Nephron (organoid): ENCODE measurements around the gene LEFTY1.

Experiments used
- H3K27ac Mint-ChIP-seq, 3 experiments: 2 replicates each; pipeline ENCODE4 v1.8.0; 2020; ENCODE audit warnings: mixed read lengths in 3 of 3, mild to moderate bottlenecking in 2 of 3, moderate library complexity in 1 of 3
- H3K27me3 Mint-ChIP-seq: 2 replicates; pipeline ENCODE4 v1.8.0; 2021; ENCODE audit warnings: low read depth, mild to moderate bottlenecking, moderate library complexity, mixed read lengths
- H3K36me3 Mint-ChIP-seq: 2 replicates; pipeline ENCODE4 v1.8.0; 2020; ENCODE audit warnings: low read depth, mixed read lengths
- H3K4me1 Mint-ChIP-seq: 2 replicates; pipeline ENCODE4 v1.8.0; 2020; ENCODE audit warnings: mixed read lengths
- H3K4me3 Mint-ChIP-seq, 3 experiments: 2 replicates each; pipeline ENCODE4 v1.8.0; 2020; ENCODE audit warnings: mild to moderate bottlenecking in 3 of 3, mixed read lengths in 3 of 3, moderate library complexity in 2 of 3
- H3K9me3 Mint-ChIP-seq: 2 replicates; pipeline ENCODE4 v1.8.0; 2020; ENCODE audit warnings: mixed read lengths
- CTCF ChIP-seq, 3 experiments: fragments of 200-600 bp; sonication (generic); IDR thresholded peaks; one replicate each; pipeline ENCODE4 v1.5.0; 2021; ENCODE audit warnings: antibody characterized with exemption in 3 of 3; ENCODE audit not compliant: unreplicated experiment in 3 of 3

Gene LEFTY1

GRCh38 chr1:225923692-225924555 lies 35.0 kb upstream of the LEFTY1 start, which contains the start of gene PYCR2:
Gene PYCR2 (minus strand): TSS chr1:225924250. CDS start chr1:225924110, 140 bp downstream.
- Mint-ChIP-seq H3K27ac (peak within 1 kb of the TSS; percentile 92 to 97 (median 97)), H3K36me3 (peaks cover 9% of the 10 kb centered on the region), H3K4me3 (peak within 1 kb of the TSS; percentile 94 to 97 (median 97)), H3K4me1 (peaks cover 6% of the 10 kb centered on the region), H3K27me3 (peaks cover 3% of the 10 kb centered on the region), H3K9me3 (no peaks in the 10 kb centered on the region)
- no peak for TF ChIP-seq CTCF (IDR thresholded peaks at IDR 0.05; ENCODE audit: unreplicated experiment in 3 of 3)

- Mint-ChIP-seq H3K36me3 (peaks cover 9% of the 10 kb centered on the region), H3K4me3 (peak overlapping the region; percentile 94 to 97 (median 97)), H3K9me3 (no peaks in the 10 kb centered on the region), H3K27me3 (peaks cover 3% of the 10 kb centered on the region), H3K4me1 (peaks cover 6% of the 10 kb centered on the region), H3K27ac (peak overlapping the region; percentile 92 to 97 (median 97))
- no peak for TF ChIP-seq CTCF (IDR thresholded peaks at IDR 0.05; ENCODE audit: unreplicated experiment in 3 of 3)
Measured at GRCh38 chr1:225923381-225923691, 34.4 kb upstream of the LEFTY1 start.

GRCh38 chr1:225921734-225922709 lies 33.1 kb upstream of the LEFTY1 start:
- Mint-ChIP-seq H3K4me3 (peak overlapping the region; percentile 94 to 97 (median 97)), H3K4me1 (peaks cover 6% of the 10 kb centered on the region), H3K27me3 (peaks cover 3% of the 10 kb centered on the region), H3K9me3 (no peaks in the 10 kb centered on the region), H3K27ac (peak overlapping the region in 1 of 3 experiments; percentile 48), H3K36me3 (peaks cover 17% of the 10 kb centered on the region)
- no peak for TF ChIP-seq CTCF (IDR thresholded peaks at IDR 0.05; ENCODE audit: unreplicated experiment in 3 of 3)

GRCh38 chr1:225919906-225920305 lies 31.0 kb upstream of the LEFTY1 start:
- Mint-ChIP-seq H3K4me3 (peak overlapping the region in 1 of 3 experiments; percentile 40), H3K9me3 (no peaks in the 10 kb centered on the region), H3K36me3 (peaks cover 28% of the 10 kb centered on the region), H3K27ac (peak overlapping the region in 2 of 3 experiments; percentile 52 to 56), H3K4me1 (peaks cover 12% of the 10 kb centered on the region), H3K27me3 (peaks cover 3% of the 10 kb centered on the region)
- no peak for TF ChIP-seq CTCF (IDR thresholded peaks at IDR 0.05; ENCODE audit: unreplicated experiment in 3 of 3)

GRCh38 chr1:225918280-225918679 lies 29.3 kb upstream of the LEFTY1 start:
- Mint-ChIP-seq H3K4me1 (peaks cover 12% of the 10 kb centered on the region), H3K27ac (no peak overlapping the region), H3K4me3 (no peak overlapping the region), H3K36me3 (peaks cover 35% of the 10 kb centered on the region), H3K9me3 (no peaks in the 10 kb centered on the region), H3K27me3 (peaks cover 3% of the 10 kb centered on the region)
- TF ChIP-seq CTCF (IDR thresholded peaks at IDR 0.05; ENCODE audit: unreplicated experiment in 3 of 3), result no peak
